Glutamatergic neuron (in vitro differentiated cells): ENCODE results near the gene TMEM256. TPM values are rescaled to one million over a fixed set of nuclear protein-coding genes. Genes with fewer than 3 reads are reported as not detected.

ENCODE experiments used
- DNase-seq: peaks from one replicate; pipeline ENCODE4 v3.0.0; 2022
- H3K27ac Mint-ChIP-seq: one replicate; pipeline ENCODE4 v1.8.0; 2020; ENCODE audit warnings: mild to moderate bottlenecking, mixed read lengths, inconsistent platforms; ENCODE audit not compliant: unreplicated experiment
- H3K27me3 Mint-ChIP-seq: one replicate; pipeline ENCODE4 v1.8.0; 2020; ENCODE audit warnings: mild to moderate bottlenecking, moderate library complexity, mixed read lengths, inconsistent platforms; ENCODE audit not compliant: unreplicated experiment
- H3K36me3 Mint-ChIP-seq: one replicate; pipeline ENCODE4 v1.8.0; 2020; ENCODE audit warnings: mild to moderate bottlenecking, mixed read lengths, inconsistent platforms; ENCODE audit not compliant: unreplicated experiment
- H3K4me1 Mint-ChIP-seq: one replicate; pipeline ENCODE4 v1.8.0; 2020; ENCODE audit warnings: mild to moderate bottlenecking, low read depth, mixed read lengths, inconsistent platforms; ENCODE audit not compliant: unreplicated experiment
- H3K4me3 Mint-ChIP-seq: one replicate; pipeline ENCODE4 v1.8.0; 2020; ENCODE audit warnings: mild to moderate bottlenecking, mixed read lengths, inconsistent platforms; ENCODE audit not compliant: unreplicated experiment
- H3K9me3 Mint-ChIP-seq: one replicate; pipeline ENCODE4 v1.8.0; 2020; ENCODE audit warnings: mild to moderate bottlenecking, moderate library complexity, mixed read lengths, inconsistent platforms; ENCODE audit not compliant: unreplicated experiment
- CTCF ChIP-seq: fragments of 200-600 bp; sonication (generic); IDR thresholded peaks from one replicate; pipeline ENCODE4 v1.5.0; 2021; ENCODE audit not compliant: partially characterized antibody, unreplicated experiment
- total RNA-seq: library from RNA; stranded (reverse); fragmentation: NEBNext Ultra II Directional; extraction: Animal tissue kit (Norgen Biotek cat#: 25700); gene quantifications from one replicate; pipeline ENCODE4 v1.2.1, GENCODE V29; 2021; ENCODE audit not compliant: unreplicated experiment

TMEM256 gene
- total RNA-seq, 1 donor from 2014 or later, result 51.6 TPM

- H3K27ac Mint-ChIP-seq, result peak overlapping the region; percentile 38
- TF ChIP-seq CTCF, result no peak
- peak overlapping the region; percentile 86 for H3K4me3 Mint-ChIP-seq
- peaks cover 17% of the 10 kb centered on the region for H3K4me1 Mint-ChIP-seq
- peaks cover 21% of the 10 kb centered on the region for H3K27me3 Mint-ChIP-seq
- peaks cover 18% of the 10 kb centered on the region for H3K9me3 Mint-ChIP-seq
- H3K36me3 Mint-ChIP-seq, result no peaks in the 10 kb centered on the region
- no peak for DNase-seq
Observed at GRCh38 chr17:7437369-7437863, 33.5 kb upstream of the TMEM256 start.

GRCh38 chr17:7436556-7437368, 32.9 kb upstream of the TMEM256 start:
- H3K27ac Mint-ChIP-seq, result no peak overlapping the region
- H3K9me3 Mint-ChIP-seq, result peaks cover 18% of the 10 kb centered on the region
- DNase-seq, result peak; percentile 88
- TF ChIP-seq CTCF, result peak; percentile 54
- H3K36me3 Mint-ChIP-seq, result no peaks in the 10 kb centered on the region
- H3K4me1 Mint-ChIP-seq, result peaks cover 17% of the 10 kb centered on the region
- H3K27me3 Mint-ChIP-seq, result peaks cover 19% of the 10 kb centered on the region
- peak overlapping the region; percentile 87 for H3K4me3 Mint-ChIP-seq

- peaks cover 12% of the 10 kb centered on the region for H3K4me1 Mint-ChIP-seq
- H3K36me3 Mint-ChIP-seq, result no peaks in the 10 kb centered on the region
- peak overlapping the region; percentile 87 for H3K4me3 Mint-ChIP-seq
- H3K9me3 Mint-ChIP-seq, result peaks cover 20% of the 10 kb centered on the region
- H3K27ac Mint-ChIP-seq, result no peak overlapping the region
- peaks cover 19% of the 10 kb centered on the region for H3K27me3 Mint-ChIP-seq
- peak; percentile 53 for DNase-seq
- TF ChIP-seq CTCF, result no peak
Observed at GRCh38 chr17:7435676-7436555, 32.0 kb upstream of the TMEM256 start.

GRCh38 chr17:7432296-7432695, 28.4 kb upstream of the TMEM256 start:
- Mint-ChIP-seq H3K27ac (no peak overlapping the region), H3K4me3 (no peak overlapping the region), H3K27me3 (peaks cover 10% of the 10 kb centered on the region), H3K4me1 (peaks cover 3% of the 10 kb centered on the region), H3K9me3 (peaks cover 9% of the 10 kb centered on the region), H3K36me3 (no peaks in the 10 kb centered on the region)
- DNase-seq, result no peak
- TF ChIP-seq CTCF, result no peak
